Measurements from ENCODE around the gene LURAP1L. TPM values are rescaled to one million over a fixed set of nuclear protein-coding genes. Genes with fewer than 3 reads are reported as not detected.

The LURAP1L gene
- total RNA-seq, 1 experiment from 2014 or later: 0.13 TPM

DNA sequence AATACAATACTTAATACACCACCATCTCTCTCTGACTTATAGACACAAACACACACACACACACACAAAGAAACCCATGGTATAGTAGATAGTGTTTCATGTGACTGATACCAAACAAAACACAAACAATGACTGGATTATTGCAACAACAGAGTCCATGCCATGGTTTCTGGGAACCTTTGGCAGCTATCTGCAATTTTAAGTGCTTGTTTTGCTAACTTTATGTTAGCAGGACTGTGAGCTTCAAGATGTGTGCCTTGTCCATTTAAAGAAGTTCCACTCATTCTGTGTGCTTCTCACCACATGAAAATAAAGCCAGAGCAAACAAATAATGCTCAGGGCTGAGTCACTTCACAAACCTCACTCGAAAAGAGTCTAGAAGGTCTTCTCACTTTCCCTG, 15.1 kb upstream of the LURAP1L start:
- H2AK5ac ChIP-seq (ENCODE audit: insufficient read length, low read length): no peak overlapping the region
- H3K27ac ChIP-seq (ENCODE audit: insufficient read length, low read depth, low read length): no peak overlapping the region
- no peak overlapping the region for H2BK5ac ChIP-seq (ENCODE audit: insufficient read length, low read length)
- peaks cover under 1 to 1% of the 10 kb centered on the region in 2 experiments for H3K4me1 Mint-ChIP-seq
- no peak overlapping the region for H3K14ac ChIP-seq (ENCODE audit: insufficient read depth, low read length)
- H3K79me2 ChIP-seq (ENCODE audit: insufficient read depth, low read length): no peaks in the 10 kb centered on the region
- H3K23me2 ChIP-seq (ENCODE audit: insufficient read length, low read depth, low read length, poor library complexity, severe bottlenecking): no peaks in the 10 kb centered on the region
- no peaks in the 10 kb centered on the region for H3K79me1 ChIP-seq (ENCODE audit: insufficient read depth, low read depth, low read length, poor library complexity, severe bottlenecking)
- no peak overlapping the region for H3K9ac ChIP-seq (ENCODE audit: extremely low read depth, insufficient read length, low read length)
- H3K9me3 Mint-ChIP-seq: no peaks in the 10 kb centered on the region
- no peak overlapping the region for H3K56ac ChIP-seq (ENCODE audit: insufficient read length, low read depth, low read length)
- no peak overlapping the region for H2AFZ ChIP-seq (ENCODE audit: low read length)
- H3K4ac ChIP-seq (ENCODE audit: low read depth, low read length): no peak overlapping the region
- H2BK15ac ChIP-seq (ENCODE audit: low read depth, low read length): no peak overlapping the region
- no peak overlapping the region for H3K18ac ChIP-seq (ENCODE audit: insufficient read length, low read depth, low read length)
- WGBS (ENCODE audit: extremely low coverage, insufficient read length, low lambda C conversion rate): no CpG with 5 or more reads among the region's 1 CpG
- no peak overlapping the region for H3K27ac Mint-ChIP-seq
- H3K36me3 Mint-ChIP-seq (ENCODE audit: insufficient read depth in 1 of 3, low read depth in 3 of 3): no peaks in the 10 kb centered on the region
- H3K9me3 ChIP-seq (ENCODE audit: control insufficient read depth, low read depth, low read length): no peaks in the 10 kb centered on the region
- no peak overlapping the region for H3K4me2 ChIP-seq (ENCODE audit: insufficient read depth, insufficient read length, low read length)
- TF ChIP-seq, protein P1, sequence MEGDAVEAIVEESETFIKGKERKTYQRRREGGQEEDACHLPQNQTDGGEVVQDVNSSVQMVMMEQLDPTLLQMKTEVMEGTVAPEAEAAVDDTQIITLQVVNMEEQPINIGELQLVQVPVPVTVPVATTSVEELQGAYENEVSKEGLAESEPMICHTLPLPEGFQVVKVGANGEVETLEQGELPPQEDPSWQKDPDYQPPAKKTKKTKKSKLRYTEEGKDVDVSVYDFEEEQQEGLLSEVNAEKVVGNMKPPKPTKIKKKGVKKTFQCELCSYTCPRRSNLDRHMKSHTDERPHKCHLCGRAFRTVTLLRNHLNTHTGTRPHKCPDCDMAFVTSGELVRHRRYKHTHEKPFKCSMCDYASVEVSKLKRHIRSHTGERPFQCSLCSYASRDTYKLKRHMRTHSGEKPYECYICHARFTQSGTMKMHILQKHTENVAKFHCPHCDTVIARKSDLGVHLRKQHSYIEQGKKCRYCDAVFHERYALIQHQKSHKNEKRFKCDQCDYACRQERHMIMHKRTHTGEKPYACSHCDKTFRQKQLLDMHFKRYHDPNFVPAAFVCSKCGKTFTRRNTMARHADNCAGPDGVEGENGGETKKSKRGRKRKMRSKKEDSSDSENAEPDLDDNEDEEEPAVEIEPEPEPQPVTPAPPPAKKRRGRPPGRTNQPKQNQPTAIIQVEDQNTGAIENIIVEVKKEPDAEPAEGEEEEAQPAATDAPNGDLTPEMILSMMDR (conservative IDR thresholded peaks at IDR 0.05): no peak
- no peaks in the 10 kb centered on the region for H3K27me3 Mint-ChIP-seq (ENCODE audit: low read depth)
- H3K4me3 Mint-ChIP-seq: no peak overlapping the region
- H2BK120ac ChIP-seq (ENCODE audit: low read depth, low read length, poor library complexity, severe bottlenecking): no peak overlapping the region
- no peak overlapping the region for H4K8ac ChIP-seq (replicated peaks; ENCODE audit: insufficient read length, low read depth, low read length)
- H4K20me1 ChIP-seq (ENCODE audit: control insufficient read depth, insufficient read depth, insufficient read length): no peaks in the 10 kb centered on the region
- no peak overlapping the region for H3T11ph ChIP-seq (ENCODE audit: low read length)
- no peak overlapping the region for H3K23ac ChIP-seq (ENCODE audit: insufficient read length, low read depth, low read length)
- H2BK20ac ChIP-seq (ENCODE audit: low read depth, low read length, poor library complexity, severe bottlenecking): no peak overlapping the region
- H4K5ac ChIP-seq (ENCODE audit: insufficient read length, low read depth, low read length): no peak overlapping the region
- H3K27me3 ChIP-seq (ENCODE audit: insufficient read depth, low read length): no peaks in the 10 kb centered on the region
- DNase-seq: no peak
- no peak overlapping the region for H2BK12ac ChIP-seq (ENCODE audit: insufficient read length, low read depth, low read length)
- peaks cover 2% of the 10 kb centered on the region; the same call in 1 of the 2 replicates for H3K4me1 ChIP-seq (ENCODE audit: insufficient read depth, low read length)
- H4K91ac ChIP-seq (ENCODE audit: insufficient read length, low read depth, low read length): no peak overlapping the region

Data from H9 (cell line).